Heart right ventricle (tissue), 16 donors: Measurements from ENCODE around the gene TMEM258. TPM values are rescaled to one million over a fixed set of nuclear protein-coding genes. Genes with fewer than 3 reads are reported as not detected.

Experiments used
- ATAC-seq, 8 donors: fragments of 200-7000 bp; cut with Tn5 transposase; one replicate each; pipeline ENCODE4 v1.9.1; 2020; ENCODE audit warnings: mild to moderate bottlenecking in 8 of 8, moderate library complexity in 8 of 8, moderate number of reproducible peaks in 1 of 8
- DNase-seq, 2 donors: peaks; one replicate each; pipeline ENCODE4 v3.0.0-alpha.2; 2020
- H3K27ac ChIP-seq, 10 donors: fragments of 200-600 bp; sonication (generic) in 2 of 10; one replicate each; pipeline versions ENCODE4 v1.5.0 to v1.8.0; 2020 to 2022; ENCODE audit warnings: mild to moderate bottlenecking in 3 of 10
- H3K27me3 ChIP-seq, 7 donors: fragments of 200-600 bp; one replicate each; pipeline ENCODE4 v1.8.0; 2021 to 2022; ENCODE audit warnings: mild to moderate bottlenecking in 2 of 7
- H3K36me3 ChIP-seq, 9 donors: fragments of 200-600 bp; sonication (generic) in 1 of 9; one replicate each; pipeline versions ENCODE4 v1.5.0 to v1.8.0; 2020 to 2022; ENCODE audit warnings: mild to moderate bottlenecking in 2 of 9
- H3K4me1 ChIP-seq, 9 donors: fragments of 200-600 bp; sonication (generic) in 1 of 9; one replicate each; pipeline versions ENCODE4 v1.5.0 to v1.8.0; 2020 to 2022; ENCODE audit warnings: mild to moderate bottlenecking in 4 of 9
- H3K4me3 ChIP-seq, 10 donors: fragments of 200-600 bp; sonication (generic) in 2 of 10; one replicate each; pipeline versions ENCODE4 v1.5.0 to v1.8.0; 2020 to 2022; ENCODE audit warnings: mild to moderate bottlenecking in 7 of 10, moderate library complexity in 2 of 10
- H3K9me3 ChIP-seq, 11 donors: fragments of 200-600 bp in 10 of 11; sonication (generic) in 2 of 11; one replicate each; pipeline versions ENCODE4 v1.5.0 to v1.8.0; 2013 to 2022; ENCODE audit warnings: mild to moderate bottlenecking in 2 of 11, control low read depth in 1 of 11, moderate library complexity in 1 of 11
- WGBS, 2 donors: extraction: QIAGEN DNeasy Blood & Tissue Kit; methylation state at CpG; one replicate each; pipeline ENCODE4 v1.1.7; 2013; ENCODE audit warnings: inconsistent platforms in 1 of 2; 5-methylcytosine and 5-hydroxymethylcytosine counted together
- intact Hi-C, 10 donors: fragments of 100-400 bp; cut with DNase I; formaldehyde crosslinking; loops; one replicate each; pipeline versions ENCODE4 v1.11.1 to v1.14.2; 2022
- polyA plus RNA-seq, 2 donors: library from polyadenylated mRNA; stranded (reverse); fragments of 200-250 nt; gene quantifications; one replicate each; pipeline ENCODE4 v1.2.3, GENCODE V29; 2013
- total RNA-seq, 10 donors: library from RNA; stranded (reverse); fragmentation: NEBNext Ultra II Directional in 3 of 10; extraction: Animal tissue kit (Norgen Biotek cat#: 25700) in 3 of 10; gene quantifications; one replicate each; pipeline versions ENCODE4 v1.2.1 to v1.2.4, GENCODE V29; 2021 to 2023
- TF ChIP-seq, protein P1 (sequence below), 9 donors: fragments of 200-600 bp; sonication (generic) in 2 of 9; IDR thresholded peaks; one replicate each; pipeline versions ENCODE4 v1.5.0 to v1.8.0; 2021 to 2022; ENCODE audit warnings: antibody characterized with exemption in 9 of 9, mild to moderate bottlenecking in 5 of 9, moderate library complexity in 1 of 9
- donor health status: Arrhythmogenic right ventricular cardiomyopathy.
- donor health status: ischemic (EF 13 %, LVEDD 7.1; RV severe dilation, severe dysfunction).
- donor health status: healthy with polysubstance abuse.
- donor health status: DM: no; HTN: yes; CAD: no.
- donor health status: DM: no; HTN: no; CAD: no.
- donor health status: ischemic (EF 25% LVEDD 6.9; RV normal size, moderate dysfunction).
- donor health status: ischemic (EF 25% LVEDD 5.7; RV mildly dilated, moderate dysfunction).
- donor health status: healthy.
- donor health status: DM: yes; HTN: yes; CAD: no.
- donor health status: Ischemic cardiomyopathy.
- donor health status: ischemic (EF 35%, LVEDD 5.7; RV mildly dilated, moderate dysfunction).
- donor health status: nonischemic (EF 11% LVEDD 7.7; RV severe dilation, severe dysfunction).
- donor health status: DM: yes; HTN: yes; CAD: no.
- donor health status: PGD.
- donor health status: ischemic (EF 29% LVEDD 5.4; RV normal size, mild dysfunction).
- donor health status: nonischemic (EF 23%, LVEDD 6.1; RV moderate dilation, normal function).

The TMEM258 gene
- total and polyA plus RNA-seq, 12 donors, result 80.7 to 273 (median 109) TPM

DNA sequence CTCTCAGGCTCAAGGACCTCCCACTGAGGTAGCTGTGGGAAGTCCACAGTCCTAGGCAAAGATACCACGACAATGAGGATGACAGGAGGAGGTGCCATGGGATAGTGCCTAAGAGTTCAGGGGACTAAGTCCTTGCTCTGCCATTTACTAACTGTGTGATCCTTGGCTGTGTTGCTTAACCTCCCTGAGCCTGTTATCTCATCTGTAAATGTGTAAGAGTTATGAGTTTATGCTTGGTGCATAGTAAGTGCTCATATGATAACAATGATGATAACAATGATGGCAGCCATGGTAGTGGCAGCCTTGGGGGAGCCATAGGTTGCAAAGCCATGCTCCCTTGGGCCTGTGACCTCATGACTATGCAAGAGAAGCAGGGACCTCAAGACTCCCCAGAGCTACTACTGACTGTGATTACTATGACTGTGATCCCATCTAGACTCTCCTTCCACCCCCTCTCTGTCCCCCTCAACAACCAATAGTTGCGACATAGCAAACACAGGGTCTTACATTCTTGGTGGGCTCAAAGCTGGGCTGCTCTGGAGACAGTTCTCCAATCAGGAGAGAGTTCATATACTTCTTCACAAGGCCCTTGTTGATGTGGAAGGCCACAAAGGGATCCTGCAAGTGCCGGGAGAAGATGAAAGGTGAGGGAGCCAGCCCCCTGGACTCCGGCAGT is 20.5 kb upstream of the TMEM258 start:
- 91 to 98% methylated on average over 4 of the region's 4 CpGs for WGBS, 2 donors
- Histone ChIP-seq H3K27me3 (peaks cover 0 to 9% (median 0%) of the 10 kb centered on the region in 7 donors), H3K27ac (no peak overlapping the region), H3K36me3 (peaks cover 0 to 56% (median 29%) of the 10 kb centered on the region in 9 donors), H3K9me3 (no peaks in the 10 kb centered on the region), H3K4me3 (no peak overlapping the region), H3K4me1 (peaks cover 4 to 29% (median 10%) of the 10 kb centered on the region in 9 donors)
- intact Hi-C loops, result loop anchor here in 1 of 10 donors (10.0 kb wide), 1 partner anchor 52 kb away; no protein-coding TSS in a partner anchor
- TF ChIP-seq, protein P1, sequence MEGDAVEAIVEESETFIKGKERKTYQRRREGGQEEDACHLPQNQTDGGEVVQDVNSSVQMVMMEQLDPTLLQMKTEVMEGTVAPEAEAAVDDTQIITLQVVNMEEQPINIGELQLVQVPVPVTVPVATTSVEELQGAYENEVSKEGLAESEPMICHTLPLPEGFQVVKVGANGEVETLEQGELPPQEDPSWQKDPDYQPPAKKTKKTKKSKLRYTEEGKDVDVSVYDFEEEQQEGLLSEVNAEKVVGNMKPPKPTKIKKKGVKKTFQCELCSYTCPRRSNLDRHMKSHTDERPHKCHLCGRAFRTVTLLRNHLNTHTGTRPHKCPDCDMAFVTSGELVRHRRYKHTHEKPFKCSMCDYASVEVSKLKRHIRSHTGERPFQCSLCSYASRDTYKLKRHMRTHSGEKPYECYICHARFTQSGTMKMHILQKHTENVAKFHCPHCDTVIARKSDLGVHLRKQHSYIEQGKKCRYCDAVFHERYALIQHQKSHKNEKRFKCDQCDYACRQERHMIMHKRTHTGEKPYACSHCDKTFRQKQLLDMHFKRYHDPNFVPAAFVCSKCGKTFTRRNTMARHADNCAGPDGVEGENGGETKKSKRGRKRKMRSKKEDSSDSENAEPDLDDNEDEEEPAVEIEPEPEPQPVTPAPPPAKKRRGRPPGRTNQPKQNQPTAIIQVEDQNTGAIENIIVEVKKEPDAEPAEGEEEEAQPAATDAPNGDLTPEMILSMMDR (IDR thresholded peaks at IDR 0.05), result no peak
- no peak for ATAC-seq
- DNase-seq, result no peak

DNA sequence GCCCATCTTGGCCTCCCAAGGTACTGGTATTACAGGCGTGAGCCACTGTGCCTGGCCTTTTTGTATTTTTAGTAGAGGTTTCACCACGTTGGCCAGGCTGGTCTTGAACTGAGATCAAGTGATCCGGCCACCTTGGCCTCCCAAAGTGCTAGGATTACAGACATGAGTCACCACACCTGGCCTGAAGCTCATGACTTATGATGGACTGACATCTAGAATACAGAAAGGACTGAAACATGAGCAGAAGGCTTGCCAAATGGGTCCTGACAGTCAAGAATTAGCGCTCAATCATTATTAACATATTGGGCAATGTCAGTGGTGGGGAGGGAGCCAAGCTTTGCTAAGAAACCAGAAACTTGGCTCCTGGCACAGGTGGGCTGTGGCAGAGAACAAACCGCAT is 19.4 kb upstream of the TMEM258 start:
- Histone ChIP-seq H3K27me3 (peaks cover 0 to 9% (median 0%) of the 10 kb centered on the region in 7 donors), H3K4me3 (no peak overlapping the region), H3K9me3 (no peaks in the 10 kb centered on the region), H3K4me1 (peaks cover 0 to 19% (median 5%) of the 10 kb centered on the region in 9 donors), H3K27ac (no peak overlapping the region), H3K36me3 (peaks cover 0 to 66% (median 31%) of the 10 kb centered on the region in 9 donors)
- WGBS, 2 donors, result 95 to 96% methylated on average over 5 of the region's 5 CpGs
- intact Hi-C loops, result loop anchor here in 1 of 10 donors (10.0 kb wide), 1 partner anchor 53 kb away; no protein-coding TSS in a partner anchor
- DNase-seq, result no peak
- no peak for ATAC-seq
- TF ChIP-seq, protein P1 (IDR thresholded peaks at IDR 0.05), result no peak

DNA sequence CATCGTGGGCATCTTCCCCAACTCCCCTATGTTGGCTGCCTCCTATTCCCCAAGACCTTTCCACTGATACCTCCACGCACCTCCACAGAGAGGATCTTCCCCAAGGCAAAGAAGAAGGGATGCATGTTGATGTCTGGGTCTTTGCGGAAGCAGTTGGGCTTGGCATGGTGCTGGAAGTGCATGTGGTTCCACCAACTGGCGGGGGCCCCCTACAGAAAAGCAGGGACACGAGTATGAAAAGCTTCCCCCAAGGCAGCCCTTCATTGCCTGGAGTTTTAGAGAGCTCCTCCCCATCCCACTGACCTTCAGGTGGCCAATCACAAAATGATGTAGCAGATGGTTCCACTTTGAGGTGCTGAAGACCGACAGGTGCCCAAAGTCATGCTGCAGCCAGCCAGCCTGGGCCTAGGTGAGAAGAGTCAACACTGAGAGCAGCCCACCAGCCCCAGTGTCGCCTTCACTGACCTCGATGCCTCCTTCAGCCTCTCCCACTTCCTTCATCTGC is 18.3 kb upstream of the TMEM258 start:
- TF ChIP-seq, protein P1 (IDR thresholded peaks at IDR 0.05), result no peak
- H3K36me3 ChIP-seq, result peaks cover 0 to 77% (median 35%) of the 10 kb centered on the region in 9 donors
- H3K9me3 ChIP-seq, result no peaks in the 10 kb centered on the region
- ATAC-seq (no peak), DNase-seq (no peak)
- peaks cover 0 to 12% (median 4%) of the 10 kb centered on the region in 9 donors for H3K4me1 ChIP-seq
- peaks cover 0 to 8% (median 0%) of the 10 kb centered on the region in 7 donors for H3K27me3 ChIP-seq
- no peak overlapping the region for H3K27ac ChIP-seq
- no peak overlapping the region for H3K4me3 ChIP-seq
- WGBS, 2 donors, result 94 to 95% methylated on average over 8 of the region's 8 CpGs
- intact Hi-C loops, result loop anchor here in 1 of 10 donors (10.0 kb wide), 1 partner anchor 54 kb away; no protein-coding TSS in a partner anchor

DNA sequence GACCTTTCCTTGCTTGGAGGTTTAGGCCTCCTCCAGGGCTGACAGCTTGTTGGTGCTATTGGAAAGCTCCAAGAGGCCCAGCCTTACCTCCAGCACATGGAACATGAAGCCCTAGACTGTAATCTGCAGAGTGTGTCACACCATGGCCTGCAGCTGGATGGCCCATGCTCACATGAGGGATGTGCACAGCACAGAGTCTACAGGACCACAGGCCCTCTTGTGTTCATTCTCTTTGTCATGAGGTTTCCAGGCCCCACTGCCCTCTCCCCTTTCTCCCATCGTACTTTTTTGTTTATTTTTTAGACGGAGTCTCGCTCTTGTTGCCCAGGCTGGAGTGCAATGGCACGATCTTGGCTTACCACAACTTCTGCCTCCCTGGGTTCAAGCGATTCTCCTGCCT is 14.4 kb upstream of the TMEM258 start:
- Histone ChIP-seq H3K27me3 (no peaks in the 10 kb centered on the region), H3K9me3 (no peaks in the 10 kb centered on the region), H3K27ac (no peak overlapping the region), H3K4me1 (peaks cover 0 to 7% (median 0%) of the 10 kb centered on the region in 9 donors), H3K36me3 (peaks cover 0 to 99% (median 41%) of the 10 kb centered on the region in 9 donors), H3K4me3 (no peak overlapping the region)
- DNase-seq (no peak), ATAC-seq (no peak)
- intact Hi-C loops, result loop anchor here in 2 of 10 donors (10.0 kb wide), 2 partner anchors 88 to 278 kb away; partner anchors contain the start of gene FADS3 (in 1 of the 2)
- 94 to 96% methylated on average over 5 of the region's 5 CpGs for WGBS, 2 donors
- TF ChIP-seq, protein P1 (IDR thresholded peaks at IDR 0.05), result no peak
